Lower leg skin (tissue), 4 donors: Measurements from ENCODE around the gene LRRC3B. TPM values are rescaled to one million over a fixed set of nuclear protein-coding genes. Genes with fewer than 3 reads are reported as not detected.

Experiments used
- DNase-seq, 2 donors: peaks; one replicate each; pipeline ENCODE4 v3.0.0-alpha.2; 2019; ENCODE audit warnings: low spot score in 2 of 2
- H3K4me3 ChIP-seq: fragments of 200-600 bp; sonication (generic); 2 replicates; pipeline ENCODE4 v1.5.1; 2017; ENCODE audit warnings: mild to moderate bottlenecking, low read depth; ENCODE audit not compliant: poor library complexity, severe bottlenecking
- POLR2A ChIP-seq, 2 donors: fragments of 450-650 bp; IDR thresholded peaks; one replicate each; pipeline ENCODE4 v1.6.1; 2016 to 2017; ENCODE audit warnings: antibody characterized with exemption in 2 of 2, mild to moderate bottlenecking in 1 of 2, moderate library complexity in 1 of 2
- WGBS, 2 donors: methylation state at CpG; one replicate each; pipeline ENCODE4 v1.1.5; 2018; 5-methylcytosine and 5-hydroxymethylcytosine counted together
- intact Hi-C: fragments of 100-400 bp; cut with DNase I; formaldehyde crosslinking; loops from one replicate; pipeline ENCODE4 v1.15.0; 2023; ENCODE audit warnings: low total_unique reads
- total RNA-seq, 4 donors: library from RNA; depleted of rRNA; stranded (reverse); fragments of >200 nt; gene quantifications; one replicate each; pipeline ENCODE4 v1.1.0, GENCODE V29; 2016
- TF ChIP-seq, protein P1 (sequence below), 3 donors: fragments of 450-650 bp; IDR thresholded peaks; one replicate each; pipeline ENCODE4 v1.5.1; 2016; ENCODE audit warnings: antibody characterized with exemption in 3 of 3, mild to moderate bottlenecking in 3 of 3, moderate library complexity in 2 of 3

The LRRC3B gene
- total RNA-seq, 4 donors from 2014 or later, result 0.03 to 0.21 (median 0.04) TPM; not detected in 1

DNA sequence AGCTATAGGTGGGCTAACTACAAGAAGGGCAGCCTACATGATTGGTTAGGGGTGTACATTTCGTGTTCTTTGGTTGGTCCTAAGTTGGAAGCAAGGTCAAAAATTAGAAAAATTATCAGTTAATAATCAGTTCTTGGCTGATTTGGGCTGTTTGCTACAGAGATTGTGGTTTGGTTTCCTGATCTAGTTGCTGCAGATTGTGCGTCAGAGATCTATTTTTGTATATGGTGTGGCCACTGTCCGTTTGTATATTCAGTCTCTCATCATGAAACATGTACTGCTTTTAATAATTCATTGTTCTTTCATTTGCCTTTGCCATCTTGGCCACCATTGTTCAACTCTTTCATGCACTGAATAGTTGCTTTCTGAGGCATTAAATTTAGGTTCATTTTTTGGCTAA, 80.9 kb downstream of the LRRC3B start:
- intact Hi-C loops, result no loop called here
- no peak for DNase-seq
- no peak overlapping the region for H3K4me3 ChIP-seq
- TF ChIP-seq POLR2A (IDR thresholded peaks at IDR 0.05), result no peak
- TF ChIP-seq, protein P1, sequence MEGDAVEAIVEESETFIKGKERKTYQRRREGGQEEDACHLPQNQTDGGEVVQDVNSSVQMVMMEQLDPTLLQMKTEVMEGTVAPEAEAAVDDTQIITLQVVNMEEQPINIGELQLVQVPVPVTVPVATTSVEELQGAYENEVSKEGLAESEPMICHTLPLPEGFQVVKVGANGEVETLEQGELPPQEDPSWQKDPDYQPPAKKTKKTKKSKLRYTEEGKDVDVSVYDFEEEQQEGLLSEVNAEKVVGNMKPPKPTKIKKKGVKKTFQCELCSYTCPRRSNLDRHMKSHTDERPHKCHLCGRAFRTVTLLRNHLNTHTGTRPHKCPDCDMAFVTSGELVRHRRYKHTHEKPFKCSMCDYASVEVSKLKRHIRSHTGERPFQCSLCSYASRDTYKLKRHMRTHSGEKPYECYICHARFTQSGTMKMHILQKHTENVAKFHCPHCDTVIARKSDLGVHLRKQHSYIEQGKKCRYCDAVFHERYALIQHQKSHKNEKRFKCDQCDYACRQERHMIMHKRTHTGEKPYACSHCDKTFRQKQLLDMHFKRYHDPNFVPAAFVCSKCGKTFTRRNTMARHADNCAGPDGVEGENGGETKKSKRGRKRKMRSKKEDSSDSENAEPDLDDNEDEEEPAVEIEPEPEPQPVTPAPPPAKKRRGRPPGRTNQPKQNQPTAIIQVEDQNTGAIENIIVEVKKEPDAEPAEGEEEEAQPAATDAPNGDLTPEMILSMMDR (IDR thresholded peaks at IDR 0.05), result no peak
- WGBS, 2 donors, result 71 to 80% methylated on average over 3 of the region's 3 CpGs

DNA sequence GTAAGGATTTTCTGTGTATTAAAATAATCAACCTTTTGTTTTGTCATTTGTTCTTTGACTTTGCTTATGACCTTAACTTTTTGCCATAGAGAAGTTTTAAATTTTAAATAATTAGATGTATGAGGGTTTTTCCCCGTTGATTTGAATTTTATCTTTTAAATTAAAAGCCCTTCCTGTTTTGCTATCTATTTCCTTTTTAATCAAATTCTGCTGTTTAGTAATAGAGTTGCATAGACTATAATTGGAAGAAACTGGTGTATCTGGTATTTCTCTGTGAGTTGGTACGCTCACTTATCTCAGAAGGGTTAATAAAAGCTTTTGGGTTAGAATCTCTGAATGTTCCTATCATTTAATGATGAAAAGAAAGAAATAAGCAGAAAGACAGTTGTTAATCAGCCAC, 82.2 kb downstream of the LRRC3B start:
- no peak for TF ChIP-seq POLR2A (IDR thresholded peaks at IDR 0.05)
- TF ChIP-seq, protein P1 (IDR thresholded peaks at IDR 0.05), result no peak
- intact Hi-C loops, result no loop called here
- DNase-seq, result no peak
- 85 to 92% methylated on average over 2 of the region's 2 CpGs for WGBS, 2 donors
- H3K4me3 ChIP-seq, result no peak overlapping the region

- intact Hi-C loops, result no loop called here
Measured at GRCh38 chr3:26708501-26708900, 85.9 kb downstream of the LRRC3B start.

DNA sequence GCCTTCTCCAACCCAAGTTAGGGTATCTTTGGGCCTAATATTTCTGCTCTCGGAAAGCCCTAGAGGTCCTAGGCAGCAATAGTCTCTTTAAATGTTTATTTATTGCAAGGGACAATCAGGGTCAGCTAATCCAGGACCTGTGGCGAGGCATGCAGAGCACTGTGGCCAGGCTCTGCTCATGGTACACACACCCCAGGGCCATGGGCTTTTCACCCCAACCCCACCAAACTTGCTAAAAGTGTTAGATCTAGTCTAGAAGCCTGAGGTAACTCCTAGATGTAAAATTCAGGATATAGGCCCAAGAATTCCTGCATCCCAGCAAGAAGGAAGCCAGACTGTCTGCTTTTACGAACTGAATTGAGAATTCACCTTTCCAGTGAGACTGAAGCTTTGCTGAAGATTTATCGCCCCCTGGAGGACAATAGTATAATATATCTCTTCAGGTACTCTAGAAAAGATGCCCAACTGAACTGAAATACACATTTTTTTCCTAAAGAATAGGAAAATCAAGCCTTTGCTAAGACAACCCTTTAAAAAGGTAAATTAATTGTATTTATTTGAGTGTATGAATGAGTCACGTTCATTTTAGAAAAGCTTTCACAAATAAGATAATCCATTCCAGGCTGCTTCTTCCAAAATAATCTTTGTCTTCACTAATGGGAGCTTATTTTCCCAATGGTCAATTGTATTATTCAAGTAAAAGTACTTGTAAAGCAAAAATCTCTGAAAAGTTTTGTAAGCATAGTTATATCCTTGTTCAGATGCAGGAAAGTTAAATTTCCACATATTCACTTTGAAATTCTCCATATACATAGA, 89.8 kb downstream of the LRRC3B start:
- no peak for DNase-seq
- TF ChIP-seq, protein P1 (IDR thresholded peaks at IDR 0.05), result no peak
- TF ChIP-seq POLR2A (IDR thresholded peaks at IDR 0.05), result no peak
- WGBS, 2 donors, result 35 to 38% methylated on average over 5 of the region's 5 CpGs
- H3K4me3 ChIP-seq, result no peak overlapping the region
- intact Hi-C loops, result no loop called here

More at GRCh38 chr3:26708501-26708900, 85.9 kb downstream of the LRRC3B start:
- 80 to 88% methylated on average over 1 of the region's 1 CpG for WGBS, 2 donors
- no peak for TF ChIP-seq POLR2A (IDR thresholded peaks at IDR 0.05)
- TF ChIP-seq, protein P1 (IDR thresholded peaks at IDR 0.05), result no peak
- no peak overlapping the region for H3K4me3 ChIP-seq
- no peak for DNase-seq

GRCh38 chr3:26713091-26713490, 90.5 kb downstream of the LRRC3B start:
- WGBS, 2 donors, result 68% methylated on average over 3 of the region's 3 CpGs
- intact Hi-C loops, result no loop called here
- no peak overlapping the region for H3K4me3 ChIP-seq
- TF ChIP-seq POLR2A (IDR thresholded peaks at IDR 0.05), result no peak
- TF ChIP-seq, protein P1 (IDR thresholded peaks at IDR 0.05), result no peak
- no peak for DNase-seq
